A549 (cell line): ENCODE measurements around the gene EXOG. TPM values are rescaled to one million over a fixed set of nuclear protein-coding genes. Genes with fewer than 3 reads are reported as not detected.

Experiments used
- ATAC-seq, 2 experiments: fragments of 200-7000 bp in 1 of 2; fragments of >200 bp in 1 of 2; cut with Nextera tagmentation in 1 of 2; cut with Tn5 transposase in 1 of 2; 3 replicates each; pipeline versions ENCODE4 v1.8.0 to v1.9.1; 2018 to 2020; ENCODE audit warnings: mild to moderate bottlenecking in 1 of 2, moderate library complexity in 1 of 2
- CTCF ChIA-PET: fragments of 300-600 bp; sonication (Branson Sonifier 250); formaldehyde crosslinking; extraction: SDS; loops from one replicate; lab custom pipeline; 2021; ENCODE audit warnings: antibody characterized with exemption, inconsistent platforms; lab: Yijun Ruan, JAX
- POLR2A ChIA-PET: fragments of 350-600 bp; formaldehyde crosslinking; extraction: SDS; loops from one replicate; lab custom pipeline; 2021; ENCODE audit warnings: antibody characterized with exemption, inconsistent platforms; lab: Yijun Ruan, JAX
- DNase-seq, 2 experiments: peaks; one replicate each; pipeline versions ENCODE4 v3.0.0 to v3.0.0-alpha.2; 2011 to 2016; ENCODE audit warnings: low read depth in 1 of 2, low spot score in 1 of 2
- FAIRE-seq: peaks from 2 replicates; lab custom pipeline; 2011; peaks lifted over from hg19 to GRCh38; lab: Jason Lieb, UNC
- H3K27ac ChIP-seq, 2 experiments: fragments of >200 bp; sonication (Bioruptor Twin); formaldehyde crosslinking; 3 replicates each; pipeline ENCODE4 v1.5.1; 2016 to 2017
- H3K4me1 ChIP-seq: fragments of >200 bp; sonication (Bioruptor Twin); formaldehyde crosslinking; 3 replicates; pipeline ENCODE4 v1.6.1; 2016
- H3K4me2 ChIP-seq: fragments of >200 bp; sonication (Bioruptor Twin); formaldehyde crosslinking; 3 replicates; pipeline ENCODE4 v1.6.1; 2016
- H3K4me3 ChIP-seq: fragments of >200 bp; sonication (Bioruptor Twin); formaldehyde crosslinking; 3 replicates; pipeline ENCODE4 v1.5.1; 2016
- H3K9me3 ChIP-seq: fragments of >200 bp; sonication (Bioruptor Twin); formaldehyde crosslinking; 3 replicates; pipeline ENCODE4 v1.6.1; 2016
- CBX2 ChIP-seq: fragments of 200-600 bp; sonication (generic); IDR thresholded peaks from 2 replicates; pipeline ENCODE4 v1.6.1; 2016; ENCODE audit warnings: low read depth, mild to moderate bottlenecking, borderline replicate concordance
- CHD4 ChIP-seq: fragments of 200-600 bp; sonication (generic); IDR thresholded peaks from 2 replicates; pipeline ENCODE4 v1.6.1; 2016; ENCODE audit warnings: antibody characterized with exemption, mild to moderate bottlenecking, borderline replicate concordance
- EP300 ChIP-seq, 2 experiments: fragments of >200 bp; sonication (Bioruptor Twin); formaldehyde crosslinking; IDR thresholded peaks; 2 replicates in 1 of 2; 3 replicates in 1 of 2; pipeline ENCODE4 v1.6.1; 2016 to 2017
- ESRRA ChIP-seq: fragments of 150-350 bp; IDR thresholded peaks from 2 replicates; pipeline ENCODE4 v1.6.1; 2014; ENCODE audit warnings: mild to moderate bottlenecking, low read length, borderline replicate concordance
- FOSB ChIP-seq: fragments of 250-450 bp; sonication (Bioruptor Pico); IDR thresholded peaks from 2 replicates; pipeline ENCODE4 v1.5.0; 2020; ENCODE audit warnings: mild to moderate bottlenecking, moderate library complexity
- HES2 ChIP-seq: fragments of >200 bp; sonication (Bioruptor Twin); formaldehyde crosslinking; IDR thresholded peaks from 2 replicates; pipeline ENCODE4 v1.6.1; 2016
- HMGXB4 ChIP-seq: fragments of 250-450 bp; sonication (Bioruptor Pico); IDR thresholded peaks from 2 replicates; pipeline ENCODE4 v1.5.0; 2021; ENCODE audit warnings: mild to moderate bottlenecking, moderate library complexity, borderline replicate concordance
- JUNB ChIP-seq: fragments of >200 bp; sonication (Bioruptor Twin); formaldehyde crosslinking; IDR thresholded peaks from 2 replicates; pipeline ENCODE4 v1.6.1; 2016
- MYC ChIP-seq: IDR thresholded peaks from 2 replicates; pipeline ENCODE4 v1.6.1; 2012; ENCODE audit warnings: mild to moderate bottlenecking, inconsistent platforms, low read length, improper control_type of control experiment, borderline replicate concordance
- PHF8 ChIP-seq: fragments of 200-600 bp; sonication (generic); IDR thresholded peaks from 2 replicates; pipeline ENCODE4 v1.6.1; 2016; ENCODE audit warnings: low read depth, mild to moderate bottlenecking, antibody characterized with exemption, moderate library complexity, borderline replicate concordance
- RCOR1 ChIP-seq: fragments of 150-350 bp; IDR thresholded peaks from 2 replicates; pipeline ENCODE4 v1.6.1; 2014; ENCODE audit warnings: antibody characterized with exemption, low read length, low read depth
- RFX5 ChIP-seq: fragments of 450-650 bp; IDR thresholded peaks from 2 replicates; pipeline ENCODE4 v1.7.1; 2014; ENCODE audit warnings: antibody characterized with exemption, mild to moderate bottlenecking, moderate library complexity
- RNF2 ChIP-seq: fragments of 200-600 bp; sonication (generic); IDR thresholded peaks from 2 replicates; pipeline ENCODE4 v1.6.1; 2016; ENCODE audit warnings: low read depth, mild to moderate bottlenecking, antibody characterized with exemption, moderate library complexity, borderline replicate concordance
- ZC3H11A ChIP-seq: fragments of 450-650 bp; IDR thresholded peaks from 2 replicates; pipeline ENCODE4 v1.6.1; 2014; ENCODE audit warnings: antibody characterized with exemption, mild to moderate bottlenecking
- ZNF302 ChIP-seq: fragments of 250-450 bp; sonication (Bioruptor Pico); IDR thresholded peaks from 2 replicates; pipeline ENCODE4 v1.9.0; 2021; ENCODE audit warnings: inconsistent platforms, mild to moderate bottlenecking, moderate library complexity
- WGBS: methylation state at CpG from one replicate; pipeline ENCODE4 v1.1.6; 2017; ENCODE audit errors: missing lambda C conversion rate; 5-methylcytosine and 5-hydroxymethylcytosine counted together
- polyA plus RNA-seq, 4 experiments: library from polyadenylated mRNA; depleted of rRNA in 3 of 4; stranded (reverse); fragments of >200 nt; fragmentation: RNase III in 1 of 4; extraction: RNeasy Plus Mini Kit Qiagen cat#74134 plus additional on column Dnase treatment in 1 of 4; gene quantifications; 2 replicates in 3 of 4; 3 replicates in 1 of 4; pipeline ENCODE4 v1.2.3, GENCODE V29; 2011 to 2017
- TF ChIP-seq, protein P1 (sequence below): fragments of 200-600 bp; sonication (generic); IDR thresholded peaks from 2 replicates; pipeline ENCODE4 v1.6.1; 2016; ENCODE audit warnings: antibody characterized with exemption, mild to moderate bottlenecking, moderate library complexity
- TF ChIP-seq, protein P2 (sequence below): fragments of >200 bp; sonication (Bioruptor Twin); formaldehyde crosslinking; IDR thresholded peaks from 3 replicates; pipeline ENCODE4 v1.5.1; 2016
- TF ChIP-seq, protein P3 (sequence below): IDR thresholded peaks from 2 replicates; pipeline ENCODE4 v1.6.1; 2012; ENCODE audit warnings: low read depth, borderline replicate concordance

EXOG gene
- polyA plus RNA-seq, 2 of the 4 experiments (the other 2 are of a cell fraction) = 11.2 to 17.1 TPM

DNA sequence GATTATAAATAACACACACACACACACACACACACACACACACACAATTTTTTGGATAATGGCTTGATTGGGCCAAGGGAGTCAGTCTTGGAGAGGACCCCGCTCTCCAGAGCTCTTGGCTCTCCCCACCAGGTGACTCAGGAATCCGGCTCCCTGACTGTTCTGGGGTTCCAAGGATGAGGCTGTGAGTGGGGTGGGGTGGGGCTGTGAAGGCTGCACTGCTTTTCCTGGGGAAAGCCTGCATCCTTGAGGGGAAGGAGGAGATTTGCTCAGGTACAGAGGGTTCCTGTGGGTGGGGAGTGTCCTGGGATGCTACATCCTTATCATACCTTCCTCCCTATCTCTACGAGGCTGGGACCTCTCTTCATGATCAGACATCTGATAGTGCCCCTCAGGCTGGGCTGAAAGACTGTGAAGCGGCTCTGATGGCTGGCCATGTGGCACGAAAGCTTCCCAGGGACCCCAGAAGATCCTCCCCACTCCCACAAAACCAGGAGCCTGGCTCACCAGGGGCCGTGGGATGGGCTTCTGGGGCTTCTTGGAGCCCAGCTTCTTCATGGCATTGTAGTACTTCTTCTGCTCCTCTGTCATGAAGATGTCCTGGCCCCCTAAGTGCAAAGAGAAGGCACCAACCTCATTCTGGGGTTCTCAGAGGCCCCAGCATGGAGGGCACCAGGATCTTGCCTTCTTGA, 59.2 kb downstream of the EXOG start:
- FAIRE-seq (no peak), DNase-seq (no peak), ATAC-seq (no peak)
- TF ChIP-seq EP300 (IDR thresholded peaks at IDR 0.05) = no peak
- no peak for TF ChIP-seq RCOR1
- TF ChIP-seq ZNF302 (CRISPR knock-in tag) = no peak
- TF ChIP-seq, protein P1, sequence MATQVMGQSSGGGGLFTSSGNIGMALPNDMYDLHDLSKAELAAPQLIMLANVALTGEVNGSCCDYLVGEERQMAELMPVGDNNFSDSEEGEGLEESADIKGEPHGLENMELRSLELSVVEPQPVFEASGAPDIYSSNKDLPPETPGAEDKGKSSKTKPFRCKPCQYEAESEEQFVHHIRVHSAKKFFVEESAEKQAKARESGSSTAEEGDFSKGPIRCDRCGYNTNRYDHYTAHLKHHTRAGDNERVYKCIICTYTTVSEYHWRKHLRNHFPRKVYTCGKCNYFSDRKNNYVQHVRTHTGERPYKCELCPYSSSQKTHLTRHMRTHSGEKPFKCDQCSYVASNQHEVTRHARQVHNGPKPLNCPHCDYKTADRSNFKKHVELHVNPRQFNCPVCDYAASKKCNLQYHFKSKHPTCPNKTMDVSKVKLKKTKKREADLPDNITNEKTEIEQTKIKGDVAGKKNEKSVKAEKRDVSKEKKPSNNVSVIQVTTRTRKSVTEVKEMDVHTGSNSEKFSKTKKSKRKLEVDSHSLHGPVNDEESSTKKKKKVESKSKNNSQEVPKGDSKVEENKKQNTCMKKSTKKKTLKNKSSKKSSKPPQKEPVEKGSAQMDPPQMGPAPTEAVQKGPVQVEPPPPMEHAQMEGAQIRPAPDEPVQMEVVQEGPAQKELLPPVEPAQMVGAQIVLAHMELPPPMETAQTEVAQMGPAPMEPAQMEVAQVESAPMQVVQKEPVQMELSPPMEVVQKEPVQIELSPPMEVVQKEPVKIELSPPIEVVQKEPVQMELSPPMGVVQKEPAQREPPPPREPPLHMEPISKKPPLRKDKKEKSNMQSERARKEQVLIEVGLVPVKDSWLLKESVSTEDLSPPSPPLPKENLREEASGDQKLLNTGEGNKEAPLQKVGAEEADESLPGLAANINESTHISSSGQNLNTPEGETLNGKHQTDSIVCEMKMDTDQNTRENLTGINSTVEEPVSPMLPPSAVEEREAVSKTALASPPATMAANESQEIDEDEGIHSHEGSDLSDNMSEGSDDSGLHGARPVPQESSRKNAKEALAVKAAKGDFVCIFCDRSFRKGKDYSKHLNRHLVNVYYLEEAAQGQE = no peak
- no peak for TF ChIP-seq CHD4
- TF ChIP-seq CBX2 = no peak
- no peak for TF ChIP-seq ZC3H11A
- TF ChIP-seq PHF8 = no peak
- TF ChIP-seq FOSB = no peak
- Histone ChIP-seq H3K9me3 (no peaks in the 10 kb centered on the region), H3K27ac (no peak overlapping the region), H3K4me3 (no peak overlapping the region), H3K4me2 (no peak overlapping the region), H3K4me1 (no peaks in the 10 kb centered on the region)
- CTCF ChIA-PET = interaction anchor here (1.1 kb wide), 1 partner anchor 15 kb away, joined by 3 read pairs; no protein-coding TSS in a partner anchor
- 21% methylated on average over 6 of the region's 6 CpGs for WGBS
- POLR2A ChIA-PET = no interaction called here

DNA sequence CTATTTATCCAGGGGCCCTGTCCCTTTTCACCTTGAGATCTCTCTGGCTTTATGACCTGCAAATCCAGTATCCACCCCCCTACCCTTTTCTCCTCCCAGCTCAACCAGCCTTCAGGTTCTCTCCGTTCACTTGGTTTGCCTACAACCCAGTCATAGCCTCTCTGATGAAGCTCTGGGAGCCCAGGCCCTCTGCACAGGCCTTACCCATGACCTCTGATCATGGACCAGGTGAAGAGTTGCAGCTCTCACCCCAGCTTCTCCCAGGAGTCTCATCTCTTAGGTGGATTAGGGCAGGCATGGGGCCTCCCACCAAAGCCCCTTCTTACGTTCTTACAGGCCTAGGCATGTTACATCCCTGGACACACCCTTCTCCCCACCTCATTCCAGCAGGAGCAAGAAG, 59.8 kb downstream of the EXOG start:
- CTCF ChIA-PET = no interaction called here
- ATAC-seq (no peak), DNase-seq (no peak), FAIRE-seq (no peak)
- Histone ChIP-seq H3K9me3 (no peaks in the 10 kb centered on the region), H3K4me1 (no peaks in the 10 kb centered on the region), H3K4me2 (no peak overlapping the region), H3K27ac (no peak overlapping the region), H3K4me3 (no peak overlapping the region)
- POLR2A ChIA-PET = no interaction called here
- TF ChIP-seq PHF8 (no peak), RFX5 (no peak), HES2 (no peak), MYC (no peak), ESRRA (no peak), FOSB (no peak), HMGXB4 (CRISPR knock-in tag) (no peak), JUNB (no peak), RNF2 (no peak)
- TF ChIP-seq, protein P2, sequence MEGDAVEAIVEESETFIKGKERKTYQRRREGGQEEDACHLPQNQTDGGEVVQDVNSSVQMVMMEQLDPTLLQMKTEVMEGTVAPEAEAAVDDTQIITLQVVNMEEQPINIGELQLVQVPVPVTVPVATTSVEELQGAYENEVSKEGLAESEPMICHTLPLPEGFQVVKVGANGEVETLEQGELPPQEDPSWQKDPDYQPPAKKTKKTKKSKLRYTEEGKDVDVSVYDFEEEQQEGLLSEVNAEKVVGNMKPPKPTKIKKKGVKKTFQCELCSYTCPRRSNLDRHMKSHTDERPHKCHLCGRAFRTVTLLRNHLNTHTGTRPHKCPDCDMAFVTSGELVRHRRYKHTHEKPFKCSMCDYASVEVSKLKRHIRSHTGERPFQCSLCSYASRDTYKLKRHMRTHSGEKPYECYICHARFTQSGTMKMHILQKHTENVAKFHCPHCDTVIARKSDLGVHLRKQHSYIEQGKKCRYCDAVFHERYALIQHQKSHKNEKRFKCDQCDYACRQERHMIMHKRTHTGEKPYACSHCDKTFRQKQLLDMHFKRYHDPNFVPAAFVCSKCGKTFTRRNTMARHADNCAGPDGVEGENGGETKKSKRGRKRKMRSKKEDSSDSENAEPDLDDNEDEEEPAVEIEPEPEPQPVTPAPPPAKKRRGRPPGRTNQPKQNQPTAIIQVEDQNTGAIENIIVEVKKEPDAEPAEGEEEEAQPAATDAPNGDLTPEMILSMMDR = no peak
- TF ChIP-seq, protein P3, sequence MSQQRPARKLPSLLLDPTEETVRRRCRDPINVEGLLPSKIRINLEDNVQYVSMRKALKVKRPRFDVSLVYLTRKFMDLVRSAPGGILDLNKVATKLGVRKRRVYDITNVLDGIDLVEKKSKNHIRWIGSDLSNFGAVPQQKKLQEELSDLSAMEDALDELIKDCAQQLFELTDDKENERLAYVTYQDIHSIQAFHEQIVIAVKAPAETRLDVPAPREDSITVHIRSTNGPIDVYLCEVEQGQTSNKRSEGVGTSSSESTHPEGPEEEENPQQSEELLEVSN = no peak
- 26% methylated on average over 2 of the region's 2 CpGs for WGBS
